Skeletal muscle cell (primary cell): ENCODE results near the gene CELF5.
"Not testable (repeated sequence)": the region's sequence is repeated elsewhere in the genome, so short reads cannot be mapped to it uniquely, and the experiment has no call there.

Experiments
- DNase-seq: peaks from one replicate; pipeline ENCODE4 v3.0.0-alpha.2; 2010; ENCODE audit warnings: low read depth
- H3K4me3 ChIP-seq: 2 replicates; pipeline ENCODE4 v1.5.1; 2011; ENCODE audit warnings: low read depth, mild to moderate bottlenecking, control low read depth, low read length, moderate library complexity

Gene CELF5

DNA sequence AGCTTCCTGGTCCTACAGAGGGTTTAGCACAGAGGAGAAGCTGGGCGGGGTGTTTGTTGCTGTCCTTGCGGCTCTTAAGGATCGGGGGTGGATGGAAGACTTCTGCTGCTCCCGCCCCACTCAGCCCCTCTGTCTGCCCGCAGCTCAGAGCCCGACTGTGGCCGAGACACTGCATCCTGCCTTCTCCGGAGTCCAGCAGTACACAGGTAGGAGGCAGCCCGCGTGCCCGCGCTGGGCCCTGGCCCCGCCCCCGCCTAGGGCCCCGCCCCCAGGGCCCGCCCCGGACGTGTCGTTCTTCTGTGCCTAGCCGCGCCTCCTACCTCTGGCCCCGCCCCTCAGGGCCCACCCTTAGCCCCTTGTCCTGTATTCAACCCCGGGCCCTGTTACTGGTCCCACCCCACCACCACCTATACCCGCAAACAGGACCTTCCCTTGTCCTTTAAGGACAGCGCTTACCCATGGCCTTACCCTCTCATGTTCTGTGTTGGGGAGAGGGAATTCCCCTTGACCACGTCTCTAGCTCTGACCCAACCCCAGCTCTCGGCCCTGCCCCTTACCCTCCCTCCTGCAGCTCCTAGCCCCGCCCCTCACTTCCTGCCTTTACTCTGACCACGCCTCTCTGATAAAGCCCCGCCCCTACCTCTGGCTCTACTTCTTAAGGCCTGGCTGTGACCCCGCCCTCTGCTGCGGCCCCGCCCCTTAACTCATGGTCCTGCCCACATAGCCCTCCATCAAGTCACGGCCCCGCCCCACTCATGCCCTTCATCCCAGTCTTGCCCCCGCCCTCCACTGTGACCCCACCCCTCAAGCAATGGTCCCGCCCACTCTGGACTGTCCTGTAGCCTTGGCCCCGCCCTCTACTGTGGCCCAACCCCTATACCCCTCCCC lies 60.5 kb downstream of the CELF5 start:
- H3K4me3 ChIP-seq = peak overlapping the region; percentile 24
- DNase-seq = no peak

DNA sequence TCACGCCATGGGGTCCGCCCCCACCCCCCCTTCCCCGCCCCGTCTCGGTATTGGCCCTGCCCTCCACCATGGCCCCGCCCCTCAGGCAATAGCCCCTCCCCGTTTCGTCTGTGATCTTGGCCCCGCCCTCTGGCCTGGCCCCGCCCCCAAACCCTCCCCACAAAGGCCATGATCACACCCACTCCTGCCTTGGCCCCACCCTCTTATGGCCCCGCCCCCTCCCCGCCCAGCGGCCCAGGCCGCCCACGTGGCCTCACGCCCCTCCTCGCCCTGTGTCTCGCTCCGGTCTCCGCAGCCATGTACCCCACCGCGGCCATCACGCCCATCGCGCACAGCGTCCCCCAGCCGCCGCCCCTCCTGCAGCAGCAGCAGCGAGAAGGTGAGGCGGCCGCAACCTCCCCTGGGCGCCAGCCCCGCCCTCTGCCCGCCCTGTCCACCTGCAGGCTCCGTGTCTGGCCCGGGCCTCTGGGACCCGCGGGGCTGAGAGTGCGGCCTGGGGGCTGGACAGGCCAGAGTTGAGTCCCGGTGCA lies 61.3 kb downstream of the CELF5 start:
- peak overlapping the region; percentile 17 for H3K4me3 ChIP-seq
- DNase-seq = no peak

DNA sequence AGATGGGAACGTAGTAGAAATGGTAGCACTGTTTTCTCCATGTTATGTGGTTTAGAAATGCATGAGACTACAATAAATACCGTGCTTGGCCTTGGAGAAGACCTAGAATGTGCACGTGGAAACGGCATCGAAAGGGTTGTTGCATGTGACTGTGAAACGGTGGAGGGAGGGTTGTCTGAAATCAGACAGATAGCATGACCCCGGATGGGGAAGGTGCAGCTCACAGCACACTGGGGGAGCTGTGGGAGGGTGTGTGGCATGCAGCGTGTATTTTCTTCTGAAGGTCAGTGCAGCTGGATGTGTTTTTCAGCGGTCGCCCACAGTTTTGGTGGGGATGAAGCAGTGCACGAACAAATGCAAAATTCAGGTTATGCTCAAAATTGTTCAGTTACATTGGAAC lies 63.4 kb downstream of the CELF5 start:
- H3K4me3 ChIP-seq = no peak overlapping the region
- DNase-seq = no peak

DNA sequence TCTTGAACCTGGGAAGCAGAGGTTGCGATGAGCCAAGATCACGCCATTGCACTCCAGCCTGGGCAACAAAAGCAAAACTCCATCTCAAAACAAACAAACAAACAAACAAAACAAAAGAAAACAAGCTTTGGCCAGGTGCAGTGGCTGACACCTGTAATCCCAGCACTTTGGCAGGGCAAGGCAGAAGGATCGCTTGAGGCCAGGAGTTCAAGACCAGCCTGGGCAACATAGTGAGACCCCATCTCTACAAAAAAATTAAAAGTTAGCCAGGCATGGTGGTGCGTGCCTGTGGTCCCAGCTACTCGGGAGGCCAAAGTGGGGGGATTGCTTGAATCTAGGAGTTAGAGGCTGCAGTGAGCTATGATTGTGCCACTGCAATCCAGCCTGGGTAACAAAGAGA lies 64.0 kb downstream of the CELF5 start:
- not testable (repeated sequence) for DNase-seq, H3K4me3 ChIP-seq

DNA sequence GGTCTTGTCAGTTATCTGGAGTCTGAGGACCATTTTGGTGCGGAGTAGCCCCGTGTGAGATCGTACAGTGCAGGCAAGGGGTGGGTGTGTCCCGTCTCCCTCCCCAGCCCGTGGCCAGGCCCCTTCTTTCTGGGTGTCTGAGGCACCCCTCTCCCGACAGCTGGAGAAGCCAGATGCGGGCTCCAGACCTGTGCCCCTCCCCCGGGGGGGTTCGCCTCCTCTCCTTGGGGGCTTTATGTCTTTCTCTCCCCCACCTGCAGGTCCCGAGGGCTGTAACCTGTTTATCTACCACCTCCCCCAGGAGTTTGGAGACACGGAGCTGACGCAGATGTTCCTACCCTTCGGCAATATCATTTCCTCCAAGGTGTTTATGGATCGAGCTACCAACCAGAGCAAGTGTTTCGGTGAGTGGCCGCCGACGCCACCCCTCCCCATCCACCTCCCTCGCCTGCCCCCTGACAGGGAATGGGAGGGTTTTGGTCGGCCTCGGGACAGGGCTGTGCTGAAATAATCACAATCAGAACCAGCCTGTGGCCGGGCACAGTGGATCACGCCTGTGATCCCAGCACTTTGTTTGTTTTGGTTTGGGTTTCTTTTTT lies 65.6 kb downstream of the CELF5 start:
- DNase-seq = no peak
- H3K4me3 ChIP-seq = no peak overlapping the region

DNA sequence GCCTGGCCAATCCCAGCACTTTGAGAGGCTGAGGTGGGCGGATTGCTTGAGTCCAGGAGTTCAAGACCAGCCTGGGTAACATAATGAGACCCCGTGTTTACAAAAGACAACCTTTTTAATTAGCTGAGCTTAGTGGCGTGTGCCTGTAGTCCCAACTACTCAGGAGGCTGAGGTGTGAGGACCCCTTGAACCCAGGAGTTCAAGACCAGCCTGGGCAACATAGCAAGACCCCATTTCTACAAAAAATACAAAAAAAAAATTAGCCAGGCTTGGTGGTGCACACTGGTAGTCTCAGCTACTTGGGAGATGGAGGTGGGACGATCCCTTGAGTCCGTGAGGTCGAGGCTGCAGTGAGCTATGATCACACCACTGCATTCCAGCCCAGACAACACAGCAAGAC lies 66.4 kb downstream of the CELF5 start:
- DNase-seq, H3K4me3 ChIP-seq: not testable (repeated sequence)

DNA sequence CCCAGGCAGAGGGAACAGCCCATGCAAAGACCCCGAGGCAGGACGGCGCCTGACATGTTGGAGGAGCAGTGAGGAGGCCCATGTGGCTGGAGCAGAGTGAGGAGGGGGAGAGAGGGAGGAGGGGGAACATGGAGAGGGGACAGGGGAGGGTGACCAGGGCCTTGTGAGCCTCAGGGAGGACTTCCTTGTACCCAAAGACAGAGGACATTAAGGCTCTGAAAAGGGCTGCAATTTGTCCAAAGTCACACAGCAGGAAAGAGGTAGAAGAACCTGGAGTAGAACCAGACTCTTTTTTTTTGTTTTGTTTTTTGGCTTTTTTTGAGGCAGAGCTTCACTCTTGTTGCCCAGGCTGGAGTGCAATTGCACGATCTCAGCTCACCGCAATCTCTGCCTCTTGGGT lies 67.2 kb downstream of the CELF5 start:
- no peak for DNase-seq
- no peak overlapping the region for H3K4me3 ChIP-seq

DNA sequence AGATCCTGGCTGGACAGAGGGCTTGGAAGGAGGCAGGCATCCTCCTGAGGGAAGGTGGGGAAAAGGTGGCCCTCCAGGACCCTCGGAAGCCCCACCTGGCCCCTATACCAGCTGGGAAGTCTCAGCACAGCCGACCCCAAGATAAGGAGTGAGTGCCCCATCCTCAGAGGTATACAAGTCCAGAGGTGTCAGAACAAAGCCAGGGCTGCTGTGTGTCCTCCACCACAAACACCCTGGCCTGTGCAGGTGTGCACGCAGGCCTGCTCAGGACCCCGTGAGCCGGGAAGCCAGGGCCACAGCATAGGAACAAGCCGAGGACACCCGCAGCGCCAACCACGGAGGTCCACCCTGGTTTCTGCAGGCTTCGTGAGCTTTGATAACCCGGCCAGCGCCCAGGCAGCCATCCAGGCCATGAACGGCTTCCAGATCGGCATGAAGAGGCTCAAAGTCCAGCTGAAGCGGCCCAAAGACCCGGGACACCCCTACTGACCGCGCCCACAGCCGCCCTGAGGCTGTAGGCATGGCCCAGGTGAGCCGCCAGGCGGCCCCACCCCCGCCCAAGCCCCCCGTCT lies 68.6 kb downstream of the CELF5 start:
- no peak overlapping the region for H3K4me3 ChIP-seq
- DNase-seq = no peak

DNA sequence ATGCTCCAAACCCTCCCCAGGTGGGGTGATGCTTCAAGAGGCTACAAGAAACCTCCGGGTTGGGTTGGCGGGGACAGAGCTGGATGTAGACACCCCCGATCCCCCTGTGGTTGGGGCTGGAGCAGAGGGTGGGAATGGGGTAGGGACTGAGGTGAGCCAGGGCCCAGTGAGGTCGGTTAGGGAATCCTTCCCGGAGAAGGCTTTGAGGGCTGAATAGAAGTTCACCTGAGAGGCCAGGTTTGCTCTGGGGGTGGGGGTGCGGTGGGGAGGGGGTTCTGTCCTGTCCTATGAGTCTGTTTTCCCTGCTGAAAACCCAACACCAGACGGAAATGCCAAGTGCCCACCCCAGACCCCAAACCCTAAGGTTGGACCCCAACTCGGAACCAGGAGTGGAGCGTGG lies 69.1 kb downstream of the CELF5 start:
- H3K4me3 ChIP-seq = no peak overlapping the region
- DNase-seq = no peak

DNA sequence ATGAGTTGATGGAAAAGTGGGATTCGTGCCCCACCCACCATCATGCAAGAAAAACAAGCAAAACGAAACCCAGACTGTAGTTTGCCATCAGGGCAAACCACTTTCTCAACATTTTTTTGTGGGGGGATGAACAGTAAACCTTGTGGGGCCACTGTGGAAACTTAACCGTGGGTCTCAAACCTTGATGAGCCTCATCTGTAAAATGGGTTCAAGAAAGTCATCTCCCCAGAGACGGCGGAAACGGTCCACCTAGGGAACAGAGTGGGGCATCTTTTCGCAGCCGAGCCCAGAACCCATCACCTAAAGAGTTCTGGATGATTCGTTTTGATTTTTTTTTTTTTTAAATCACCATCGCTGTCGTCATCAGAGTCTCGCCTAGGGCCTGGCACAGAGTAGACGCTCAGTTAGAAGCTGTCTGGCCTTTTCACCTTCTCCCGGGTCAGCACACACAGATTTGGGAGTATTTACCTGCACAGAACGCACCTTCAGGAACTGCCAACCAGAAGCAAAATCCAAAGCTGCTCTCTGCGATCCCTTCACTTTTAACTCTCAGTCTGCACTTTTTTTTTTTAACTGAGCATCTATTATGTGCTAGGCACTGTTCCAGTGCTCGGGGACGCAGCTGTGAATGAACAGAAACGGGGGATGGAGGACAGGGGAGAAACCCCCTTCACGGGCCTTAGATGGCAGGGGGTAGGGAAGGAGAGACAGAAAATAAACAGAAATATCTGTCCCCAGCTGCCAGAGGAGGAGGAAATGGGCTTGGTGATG lies 69.8 kb downstream of the CELF5 start:
- no peak overlapping the region for H3K4me3 ChIP-seq
- DNase-seq = no peak

DNA sequence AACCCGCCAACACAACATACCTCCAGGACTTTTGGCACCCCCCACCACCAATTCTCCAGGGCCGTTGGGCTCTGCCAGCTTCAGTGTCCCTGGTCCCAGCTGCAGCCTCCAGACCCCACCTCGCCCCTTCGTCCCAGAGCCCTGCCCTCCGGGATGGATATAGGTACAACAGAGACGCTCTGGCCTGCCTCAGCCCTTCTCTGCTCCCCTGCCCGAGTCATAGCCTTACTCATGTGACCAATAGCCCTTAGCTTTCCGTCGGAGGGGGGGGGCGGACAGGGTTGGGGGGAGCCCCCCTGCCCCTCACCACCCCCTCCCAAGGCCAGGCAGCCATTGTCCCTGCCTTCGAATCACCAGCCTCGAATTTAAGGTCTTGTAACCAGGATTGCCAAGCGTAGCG lies 71.1 kb downstream of the CELF5 start:
- no peak overlapping the region for H3K4me3 ChIP-seq

DNA sequence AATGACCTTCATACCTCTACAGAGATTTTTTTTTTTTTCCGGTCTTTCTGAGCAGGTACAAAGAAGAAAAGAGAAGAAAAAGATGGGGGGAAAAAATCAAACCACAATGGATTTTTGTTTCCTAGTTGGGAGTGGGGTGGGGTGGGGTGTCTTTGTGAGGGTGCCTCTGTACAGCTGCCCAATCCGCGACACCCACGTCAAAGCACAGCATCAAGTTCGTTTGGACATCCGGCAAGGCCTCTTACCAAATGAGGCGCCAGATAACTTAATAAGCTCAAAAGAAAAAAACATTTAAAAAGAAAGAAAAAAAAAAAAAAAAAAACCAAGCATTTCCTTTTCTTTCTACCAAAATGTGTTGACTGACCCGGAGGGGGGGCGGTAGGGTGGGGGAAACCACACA lies 71.6 kb downstream of the CELF5 start:
- H3K4me3 ChIP-seq = no peak overlapping the region
- DNase-seq = no peak

More for the DNA sequence above, 71.1 kb downstream of the CELF5 start:
- DNase-seq = no peak

DNA sequence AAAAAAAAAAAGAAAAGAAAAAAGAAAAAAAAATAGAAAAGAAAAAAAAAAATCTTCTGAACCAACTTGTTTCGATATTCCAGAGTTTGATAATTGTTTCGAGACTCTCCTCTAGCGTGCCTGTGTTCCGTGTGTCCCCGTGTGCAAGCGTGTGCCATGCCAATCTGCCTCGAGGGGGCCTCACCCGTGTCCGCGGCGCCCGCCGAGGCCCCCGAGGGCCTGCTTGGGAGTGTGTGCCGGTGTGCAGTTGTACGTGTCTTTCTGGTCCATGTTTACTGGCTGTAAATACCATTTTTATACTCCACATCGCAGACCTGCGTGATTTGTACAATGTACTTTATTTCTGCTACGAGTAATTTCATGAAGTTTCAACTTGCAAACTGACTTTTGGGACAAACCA lies 72.0 kb downstream of the CELF5 start:
- H3K4me3 ChIP-seq = no peak overlapping the region
- no peak for DNase-seq

DNA sequence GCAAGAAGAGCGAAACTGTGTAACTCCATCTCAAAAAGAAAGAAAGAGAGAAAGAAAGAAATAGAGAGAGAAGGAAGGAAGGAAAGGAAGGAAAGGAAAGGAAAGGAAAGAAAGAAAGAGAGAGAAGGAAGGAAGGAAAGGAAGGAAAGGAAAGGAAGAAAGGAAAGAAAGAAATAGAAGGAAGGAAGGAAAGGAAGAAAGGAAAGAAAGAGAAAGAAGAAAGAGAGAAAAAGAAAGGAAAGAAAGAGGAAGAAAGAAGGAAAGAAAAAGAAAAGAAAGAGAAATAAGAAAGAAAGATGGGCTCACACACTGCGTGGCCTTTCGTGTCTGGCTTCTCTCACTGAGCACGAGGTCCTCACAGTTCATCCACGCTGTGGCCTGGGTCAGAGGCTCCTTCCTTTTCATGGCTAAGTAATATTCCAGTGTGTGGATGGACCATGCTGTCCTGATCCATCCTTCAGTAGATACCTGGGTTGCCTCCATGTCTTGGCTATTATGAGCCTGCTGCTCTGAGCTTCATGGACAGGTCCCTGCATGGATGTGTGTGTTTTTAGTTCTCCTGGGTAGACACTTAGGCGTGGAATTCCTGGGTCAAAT lies 74.5 kb downstream of the CELF5 start:
- H3K4me3 ChIP-seq = no peak overlapping the region
- DNase-seq = no peak

DNA sequence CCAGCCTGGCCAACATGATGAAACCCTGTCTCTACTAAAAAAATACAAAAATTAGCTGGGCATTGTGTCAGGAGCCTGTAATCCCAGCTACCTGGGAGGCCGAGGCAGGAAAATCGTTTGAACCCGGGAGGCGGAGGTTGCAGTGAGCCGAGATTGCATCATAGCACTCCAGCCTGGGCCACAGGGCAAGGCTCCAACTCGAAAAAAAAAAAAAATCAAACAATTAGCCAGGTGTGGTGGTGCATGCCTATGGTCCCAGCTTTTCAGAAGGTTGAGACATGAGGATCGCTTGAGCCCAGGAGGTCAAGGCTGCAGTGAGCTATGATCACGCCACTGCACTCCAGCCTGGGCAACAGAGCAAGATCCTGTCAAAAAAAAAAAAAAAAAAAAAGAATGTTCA lies 76.1 kb downstream of the CELF5 start:
- H3K4me3 ChIP-seq, DNase-seq: not testable (repeated sequence)

DNA sequence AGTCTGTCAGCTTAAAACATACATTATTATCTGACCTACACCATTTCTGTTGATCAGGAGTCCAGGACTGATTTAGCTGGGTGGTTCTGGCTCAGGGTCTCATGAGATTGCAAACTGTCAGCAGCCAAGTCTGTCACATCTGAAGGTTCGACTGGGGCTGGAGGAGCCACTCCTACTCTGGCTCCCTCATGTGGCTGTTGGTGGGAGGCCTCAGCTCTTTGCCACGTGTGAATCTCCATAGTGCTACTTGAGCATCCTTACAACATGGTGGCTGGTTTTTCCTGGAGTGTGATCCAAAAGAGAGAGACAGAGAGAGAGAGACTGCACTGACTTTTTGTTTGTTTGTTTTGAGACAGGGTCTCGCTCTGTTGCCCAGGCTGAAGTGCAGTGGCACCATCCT lies 78.3 kb downstream of the CELF5 start:
- no peak overlapping the region for H3K4me3 ChIP-seq
- no peak for DNase-seq

DNA sequence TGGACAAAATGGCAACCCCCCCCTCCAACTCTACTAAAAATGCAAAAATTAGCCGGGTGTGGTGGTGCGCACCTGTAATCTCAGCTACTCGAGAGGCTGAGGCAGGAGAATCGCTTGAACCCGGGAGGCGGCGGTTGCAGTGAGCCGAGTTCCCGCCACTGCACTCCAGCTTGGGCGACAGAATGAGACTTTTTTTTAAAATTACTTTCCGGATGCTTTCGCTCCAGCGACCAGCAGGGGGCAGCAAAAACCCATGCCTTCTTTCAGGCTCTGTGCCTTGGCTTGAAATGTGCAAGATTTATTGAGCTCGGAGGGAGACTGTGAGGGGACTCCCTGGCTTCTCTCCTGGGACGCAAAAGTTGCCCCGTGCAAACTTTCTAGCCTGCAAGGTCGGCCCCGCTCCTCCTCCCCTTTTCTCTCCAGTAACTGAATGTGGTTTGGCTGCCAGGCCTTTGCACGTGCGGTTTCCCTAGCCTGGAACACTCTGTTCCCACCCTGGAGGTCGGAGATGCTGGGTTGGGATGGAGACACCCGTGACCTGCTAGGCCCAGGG lies 80.5 kb downstream of the CELF5 start:
- no peak overlapping the region for H3K4me3 ChIP-seq
- no peak for DNase-seq

DNA sequence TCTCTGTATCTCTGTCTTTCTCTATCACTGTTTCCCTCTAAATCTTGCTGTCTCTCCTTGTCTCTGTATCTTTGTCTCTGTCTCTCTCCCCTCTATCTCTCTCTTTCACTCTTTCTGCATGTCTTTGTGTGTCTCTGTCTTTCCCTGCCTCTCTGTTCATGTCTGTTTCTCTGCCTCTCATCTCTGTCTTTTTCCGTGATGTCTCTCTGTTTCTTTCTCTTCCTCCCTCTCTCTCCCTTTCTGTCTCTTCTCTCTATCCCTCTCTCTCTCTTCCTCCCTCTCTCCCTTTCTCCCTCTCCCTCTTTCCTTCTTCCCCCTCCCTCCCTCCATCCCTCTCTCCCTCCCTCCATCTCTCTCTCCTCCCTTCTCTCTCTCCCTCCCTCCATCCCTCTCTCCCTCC lies 85.3 kb downstream of the CELF5 start:
- H3K4me3 ChIP-seq = no peak overlapping the region
- DNase-seq = no peak

DNA sequence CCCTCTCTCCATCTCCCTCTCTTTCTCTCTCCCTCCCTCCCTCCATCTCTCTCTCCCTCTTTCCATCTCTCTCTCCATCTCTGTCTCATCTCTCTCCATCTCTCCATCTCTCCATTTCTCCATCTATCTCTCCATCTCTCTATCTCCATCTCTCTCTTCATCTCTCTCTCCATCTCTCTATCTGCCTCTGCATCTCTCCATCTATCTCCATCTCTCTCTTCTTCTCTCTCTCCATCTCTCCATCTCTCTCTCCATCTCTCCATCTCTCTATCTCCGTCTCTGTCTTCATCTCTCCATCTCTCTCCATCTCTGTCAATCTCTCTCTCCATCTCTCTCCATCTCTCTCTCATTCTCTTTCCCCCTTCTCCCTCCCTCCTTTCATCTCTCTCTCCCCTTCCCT lies 85.8 kb downstream of the CELF5 start:
- H3K4me3 ChIP-seq = no peak overlapping the region
- DNase-seq = no peak
